Gastroesophageal sphincter (tissue), 4 donors: ENCODE results near the gene LBX1. TPM values are rescaled to one million over a fixed set of nuclear protein-coding genes. Genes with fewer than 3 reads are reported as not detected.
"Not testable (repeated sequence)": the region's sequence is repeated elsewhere in the genome, so short reads cannot be mapped to it uniquely, and the experiment has no call there.

Experiments used
- ATAC-seq: fragments of 150-250 bp; one replicate; pipeline ENCODE4 v1.9.1; 2016; ENCODE audit warnings: mild to moderate bottlenecking, moderate library complexity
- H3K27ac ChIP-seq, 4 donors: fragments of 200-600 bp; sonication (generic) in 3 of 4; 1 replicate in 3 of 4; 2 replicates in 1 of 4; pipeline ENCODE4 v1.5.1; 2016 to 2019
- H3K27me3 ChIP-seq: fragments of 200-600 bp; sonication (generic); one replicate; pipeline ENCODE4 v1.5.1; 2019
- H3K36me3 ChIP-seq, 2 donors: fragments of 200-600 bp; sonication (generic); one replicate each; pipeline ENCODE4 v1.5.1; 2019; ENCODE audit warnings: control low read depth in 1 of 2
- H3K4me1 ChIP-seq, 3 donors: fragments of 200-600 bp; sonication (generic); 1 replicate in 2 of 3; 2 replicates in 1 of 3; pipeline ENCODE4 v1.5.1; 2016 to 2019; ENCODE audit warnings: control low read depth in 2 of 3
- H3K4me3 ChIP-seq, 2 donors: fragments of 200-600 bp; sonication (generic); one replicate each; pipeline ENCODE4 v1.5.1; 2019; ENCODE audit warnings: mild to moderate bottlenecking in 1 of 2, moderate library complexity in 1 of 2
- H3K9me3 ChIP-seq, 3 donors: fragments of 200-600 bp; sonication (generic); one replicate each; pipeline ENCODE4 v1.5.1; 2017 to 2019; ENCODE audit warnings: control low read depth in 2 of 3
- CTCF ChIP-seq, 4 experiments: fragments of 200-600 bp in 2 of 4; fragments of 450-650 bp in 2 of 4; sonication (generic) in 1 of 4; IDR thresholded peaks; one replicate each; pipeline ENCODE4 v1.5.1; 2017 to 2019; ENCODE audit warnings: antibody characterized with exemption in 4 of 4, mild to moderate bottlenecking in 2 of 4, moderate library complexity in 2 of 4
- EP300 ChIP-seq: sonication (generic); formaldehyde crosslinking; IDR thresholded peaks from one replicate; pipeline ENCODE4 v1.6.1; 2017; ENCODE audit warnings: antibody characterized with exemption, mild to moderate bottlenecking
- POLR2A ChIP-seq, 2 donors: fragments of 450-650 bp; IDR thresholded peaks; one replicate each; pipeline ENCODE4 v1.6.1; 2017; ENCODE audit warnings: antibody characterized with exemption in 2 of 2, mild to moderate bottlenecking in 2 of 2, moderate library complexity in 1 of 2
- POLR2AphosphoS5 ChIP-seq: sonication (generic); formaldehyde crosslinking; IDR thresholded peaks from one replicate; pipeline ENCODE4 v1.6.1; 2017; ENCODE audit warnings: antibody characterized with exemption
- WGBS, 2 donors: methylation state at CpG; one replicate each; pipeline ENCODE4 v1.1.5; 2018; ENCODE audit warnings: low coverage in 1 of 2; 5-methylcytosine and 5-hydroxymethylcytosine counted together
- total RNA-seq, 4 donors: library from RNA; depleted of rRNA; stranded (reverse); fragments of >200 nt; gene quantifications; one replicate each; pipeline ENCODE4 v1.1.0, GENCODE V29; 2016

LBX1 gene
- total RNA-seq, 4 donors from 2014 or later: not detected

DNA sequence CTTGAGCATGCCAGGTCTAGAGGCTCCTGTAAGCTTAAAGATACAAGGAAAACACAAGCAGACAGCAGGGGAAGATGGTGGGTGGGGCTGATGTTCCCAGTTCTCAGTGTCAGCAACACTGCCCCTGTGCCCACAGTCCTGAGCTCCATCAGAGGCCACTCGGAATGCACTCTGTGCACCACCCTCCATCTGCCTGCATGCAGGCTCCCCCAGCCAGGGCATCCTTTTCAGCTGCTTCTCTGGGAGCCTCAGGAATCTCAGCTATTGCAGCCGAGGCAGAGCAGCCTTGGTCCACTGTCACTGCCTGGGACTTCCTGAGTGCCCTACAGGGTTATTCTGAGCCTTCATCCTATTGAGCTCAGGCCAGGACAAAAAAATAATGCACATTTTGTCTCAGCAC, 22.2 kb downstream of the LBX1 start:
- WGBS, 2 donors: no CpG with 5 or more reads among the region's 2 CpGs
- Histone ChIP-seq H3K27ac (no peak overlapping the region), H3K9me3 (no peaks in the 10 kb centered on the region), H3K27me3 (peaks cover 85% of the 10 kb centered on the region), H3K4me1 (no peaks in the 10 kb centered on the region), H3K4me3 (no peak overlapping the region), H3K36me3 (no peaks in the 10 kb centered on the region)
- ATAC-seq: no peak
- TF ChIP-seq POLR2AphosphoS5: no peak
- TF ChIP-seq CTCF (IDR thresholded peaks at IDR 0.05): no peak
- no peak for TF ChIP-seq POLR2A (IDR thresholded peaks at IDR 0.05)
- TF ChIP-seq EP300: no peak

DNA sequence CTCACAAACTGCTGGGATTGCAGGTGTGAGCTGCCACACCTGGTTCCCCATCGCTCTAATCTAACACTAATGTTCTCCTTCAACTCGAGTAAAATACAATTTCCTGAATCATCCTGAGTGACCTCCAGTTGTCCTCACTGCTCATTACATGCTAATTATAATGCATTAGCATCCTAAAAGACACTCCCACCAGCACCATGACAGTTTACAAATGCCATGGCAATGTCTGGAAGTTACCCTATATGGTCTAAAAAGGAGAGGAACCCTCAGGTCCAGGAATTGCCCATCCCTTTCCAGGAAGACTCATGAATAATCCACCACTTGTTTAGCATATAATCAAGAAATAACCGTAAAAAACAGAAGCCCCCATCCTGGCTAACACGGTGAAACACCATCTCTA, 26.6 kb downstream of the LBX1 start:
- H3K27me3 ChIP-seq: peaks cover 68% of the 10 kb centered on the region
- not testable (repeated sequence) for ATAC-seq, H3K4me1 ChIP-seq, H3K4me3 ChIP-seq, H3K9me3 ChIP-seq, H3K27ac ChIP-seq, H3K36me3 ChIP-seq
- 56% methylated on average over 4 of the region's 4 CpGs; no CpG with 5 or more reads in 1 of the 2 donors for WGBS, 2 donors

DNA sequence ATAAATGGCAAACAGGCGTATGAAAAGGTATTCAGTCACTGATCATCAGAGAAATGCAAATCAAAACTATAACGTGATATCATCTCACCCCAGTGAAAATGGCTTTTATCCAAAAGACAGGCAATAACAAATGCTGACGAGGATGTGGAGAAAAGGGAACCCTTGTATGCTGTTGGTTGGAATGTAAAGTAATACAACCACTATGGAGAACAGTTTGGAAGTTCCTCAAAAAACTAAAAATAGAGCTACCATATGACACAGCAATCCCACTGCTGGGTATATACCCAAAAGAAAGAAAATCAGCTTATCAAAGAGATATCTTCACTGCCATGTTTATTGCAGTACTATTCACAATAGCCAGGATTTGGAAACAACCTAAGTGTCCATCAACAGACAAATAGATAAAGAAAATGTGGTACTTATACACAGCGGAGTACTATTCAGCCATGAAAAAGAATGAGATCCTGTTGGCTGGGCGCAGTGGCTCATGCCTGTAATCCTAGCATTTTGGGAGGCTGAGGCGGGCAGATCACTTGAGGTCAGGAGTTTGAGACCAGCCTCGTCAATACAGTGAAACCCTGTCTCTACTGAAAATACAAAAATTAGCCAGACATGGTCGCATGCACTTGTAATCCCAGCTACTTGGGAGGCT, 30.8 kb downstream of the LBX1 start:
- H3K4me3 ChIP-seq, H3K4me1 ChIP-seq, H3K36me3 ChIP-seq, ATAC-seq, H3K27ac ChIP-seq, H3K9me3 ChIP-seq: not testable (repeated sequence)
- peaks cover 75% of the 10 kb centered on the region for H3K27me3 ChIP-seq
- 70 to 79% methylated on average over 7 of the region's 8 CpGs for WGBS, 2 donors

- Histone ChIP-seq H3K27ac (no peak overlapping the region), H3K36me3 (no peaks in the 10 kb centered on the region), H3K4me1 (no peaks in the 10 kb centered on the region), H3K27me3 (peaks cover 74% of the 10 kb centered on the region), H3K9me3 (no peaks in the 10 kb centered on the region), H3K4me3 (no peak overlapping the region)
- no CpG with 5 or more reads among the region's 5 CpGs for WGBS, 2 donors
- no peak for TF ChIP-seq EP300
- no peak for TF ChIP-seq POLR2AphosphoS5
- TF ChIP-seq CTCF (IDR thresholded peaks at IDR 0.05): no peak
- no peak for TF ChIP-seq POLR2A (IDR thresholded peaks at IDR 0.05)
- ATAC-seq: no peak
These were observed 33.3 kb downstream of the LBX1 start for GRCh38 chr10:101195921-101196320.

GRCh38 chr10:101189461-101190401, 39.5 kb downstream of the LBX1 start:
- no peak for TF ChIP-seq POLR2AphosphoS5
- TF ChIP-seq CTCF (IDR thresholded peaks at IDR 0.05): no peak
- no peak for TF ChIP-seq POLR2A (IDR thresholded peaks at IDR 0.05)
- TF ChIP-seq EP300: no peak
- H3K9me3 ChIP-seq: no peaks in the 10 kb centered on the region
- no peak overlapping the region for H3K27ac ChIP-seq
- 26 to 100% methylated on average over 1 to 11 of the region's 12 CpGs for WGBS, 2 donors
- ATAC-seq: no peak
- no peaks in the 10 kb centered on the region for H3K4me1 ChIP-seq
- peaks cover 47% of the 10 kb centered on the region for H3K27me3 ChIP-seq
- no peak overlapping the region for H3K4me3 ChIP-seq
- H3K36me3 ChIP-seq: no peaks in the 10 kb centered on the region

DNA sequence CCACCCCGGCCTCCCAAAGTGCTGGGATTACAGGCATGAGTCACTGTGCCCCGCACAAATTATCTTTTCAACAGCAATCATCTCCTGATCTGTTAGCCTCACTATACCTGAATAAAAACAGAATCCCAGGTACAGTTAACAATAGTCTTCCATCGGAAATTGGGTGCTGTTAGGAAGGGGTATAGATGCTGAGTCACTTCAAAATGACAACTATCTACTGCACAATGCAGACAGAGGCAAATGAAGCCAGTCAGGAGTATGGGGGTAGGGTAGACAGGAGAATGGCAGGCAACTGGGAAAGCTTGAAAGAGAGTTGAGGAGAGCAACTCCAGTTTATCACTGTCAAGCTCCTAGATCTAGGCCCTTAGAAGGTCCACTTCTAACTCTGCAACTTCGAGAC, 40.3 kb downstream of the LBX1 start:
- Histone ChIP-seq H3K27ac (no peak overlapping the region), H3K4me3 (no peak overlapping the region), H3K36me3 (no peaks in the 10 kb centered on the region), H3K9me3 (no peaks in the 10 kb centered on the region), H3K4me1 (no peaks in the 10 kb centered on the region), H3K27me3 (peaks cover 41% of the 10 kb centered on the region)
- ATAC-seq: no peak
- 81 to 90% methylated on average over 2 to 3 of the region's 4 CpGs for WGBS, 2 donors
- TF ChIP-seq CTCF (IDR thresholded peaks at IDR 0.05) (no peak), EP300 (no peak), POLR2AphosphoS5 (no peak), POLR2A (IDR thresholded peaks at IDR 0.05) (no peak)
